ENCODE results near the gene SPRN. TPM values are rescaled to one million over a fixed set of nuclear protein-coding genes. Genes with fewer than 3 reads are reported as not detected.
"Not testable (repeated sequence)": the region's sequence is repeated elsewhere in the genome, so short reads cannot be mapped to it uniquely, and the experiment has no call there.

Gene SPRN
- total RNA-seq, 1 donor from 2014 or later = not detected

GRCh38 chr10:133439517-133440461 lies 15.4 kb upstream of the SPRN start:
- intact Hi-C loops (cut with micrococcal nuclease) = no loop called here
- no peak for DNase-seq

GRCh38 chr10:133438711-133439273 lies 14.4 kb upstream of the SPRN start:
- no peak for TF ChIP-seq CTCF (IDR thresholded peaks at IDR 0.05; ENCODE audit: borderline replicate concordance)
- no peak for DNase-seq

More at GRCh38 chr10:133439517-133440461, 15.4 kb upstream of the SPRN start:
- no peaks in the 10 kb centered on the region for H3K36me3 ChIP-seq
- H3K4me3 ChIP-seq = no peak overlapping the region
- H3K27me3 ChIP-seq (ENCODE audit: low read depth) = peaks cover 4% of the 10 kb centered on the region
- peaks cover 4% of the 10 kb centered on the region for H3K9me3 ChIP-seq (replicated peaks)
- TF ChIP-seq CTCF (IDR thresholded peaks at IDR 0.05; ENCODE audit: borderline replicate concordance) = no peak
- no peak overlapping the region for H3K27ac ChIP-seq (replicated peaks)
- no peaks in the 10 kb centered on the region for H3K4me1 ChIP-seq

GRCh38 chr10:133432789-133433188 lies 8.4 kb upstream of the SPRN start:
- H3K4me1 ChIP-seq; H3K36me3 ChIP-seq; intact Hi-C loops (cut with micrococcal nuclease); H3K27me3 ChIP-seq (ENCODE audit: low read depth); H3K4me3 ChIP-seq; DNase-seq; H3K27ac ChIP-seq (replicated peaks): not testable (repeated sequence)
- H3K9me3 ChIP-seq (replicated peaks) = peaks cover 21% of the 10 kb centered on the region

More at GRCh38 chr10:133438711-133439273, 14.4 kb upstream of the SPRN start:
- H3K4me1 ChIP-seq = no peaks in the 10 kb centered on the region
- H3K36me3 ChIP-seq = no peaks in the 10 kb centered on the region
- intact Hi-C loops (cut with micrococcal nuclease) = no loop called here
- H3K9me3 ChIP-seq (replicated peaks) = peaks cover 4% of the 10 kb centered on the region
- H3K27me3 ChIP-seq (ENCODE audit: low read depth) = no peaks in the 10 kb centered on the region
- H3K27ac ChIP-seq (replicated peaks) = no peak overlapping the region
- H3K4me3 ChIP-seq = no peak overlapping the region

- H3K36me3 ChIP-seq; H3K27me3 ChIP-seq (ENCODE audit: low read depth); H3K4me3 ChIP-seq; H3K4me1 ChIP-seq; intact Hi-C loops (cut with micrococcal nuclease); H3K27ac ChIP-seq (replicated peaks); DNase-seq: not testable (repeated sequence)
- peaks cover 21% of the 10 kb centered on the region for H3K9me3 ChIP-seq (replicated peaks)
Measured at GRCh38 chr10:133431888-133432613, 7.6 kb upstream of the SPRN start.

GRCh38 chr10:133429571-133429970 lies 5.1 kb upstream of the SPRN start:
- DNase-seq; H3K27me3 ChIP-seq (ENCODE audit: low read depth); H3K36me3 ChIP-seq; intact Hi-C loops (cut with micrococcal nuclease); H3K4me1 ChIP-seq; H3K4me3 ChIP-seq; H3K27ac ChIP-seq (replicated peaks): not testable (repeated sequence)
- peaks cover 17% of the 10 kb centered on the region for H3K9me3 ChIP-seq (replicated peaks)

- DNase-seq; H3K4me3 ChIP-seq; intact Hi-C loops (cut with micrococcal nuclease): not testable (repeated sequence)
Measured at GRCh38 chr10:133424102-133424501, 323 bp downstream of the SPRN start.

More at GRCh38 chr10:133424102-133424501, 323 bp downstream of the SPRN start:
- peaks cover 12% of the 10 kb centered on the region for H3K9me3 ChIP-seq (replicated peaks)
- H3K36me3 ChIP-seq = peaks cover 23% of the 10 kb centered on the region
- peaks cover 20% of the 10 kb centered on the region for H3K27me3 ChIP-seq (ENCODE audit: low read depth)
- H3K4me1 ChIP-seq; H3K27ac ChIP-seq (replicated peaks): not testable (repeated sequence)

Measured in left ventricle myocardium inferior (tissue), 1 donor.